Spleen (tissue), 11 donors: ENCODE data around the gene MFN1. TPM values are rescaled to one million over a fixed set of nuclear protein-coding genes. Genes with fewer than 3 reads are reported as not detected.

ENCODE experiments used
- DNase-seq: peaks from one replicate; pipeline ENCODE4 v3.0.0-alpha.2; 2020
- H3K27ac ChIP-seq, 8 donors: fragments of 200-600 bp; sonication (generic) in 7 of 8; 1 replicate in 4 of 8; 2 replicates in 4 of 8; pipeline versions ENCODE4 v1.5.0 to v1.8.0; 2016 to 2021; ENCODE audit warnings: inconsistent platforms in 4 of 8, mild to moderate bottlenecking in 4 of 8, moderate library complexity in 1 of 8
- H3K27me3 ChIP-seq, 7 donors: fragments of 200-600 bp; sonication (generic) in 6 of 7; replicated peaks in 1 of 7; 1 replicate in 4 of 7; 2 replicates in 3 of 7; pipeline versions ENCODE4 v1.5.0 to v1.8.0; 2016 to 2021; ENCODE audit warnings: inconsistent platforms in 3 of 7, mild to moderate bottlenecking in 1 of 7
- H3K36me3 ChIP-seq, 6 donors: fragments of 200-600 bp; sonication (generic) in 5 of 6; 1 replicate in 4 of 6; 2 replicates in 2 of 6; pipeline versions ENCODE4 v1.5.0 to v1.8.0; 2016 to 2021; ENCODE audit warnings: inconsistent platforms in 2 of 6
- H3K4me1 ChIP-seq, 6 donors: fragments of 200-600 bp; sonication (generic) in 5 of 6; 1 replicate in 3 of 6; 2 replicates in 3 of 6; pipeline versions ENCODE4 v1.5.0 to v1.8.0; 2016 to 2021; ENCODE audit warnings: inconsistent platforms in 3 of 6
- H3K4me3 ChIP-seq, 8 donors: fragments of 200-600 bp; sonication (generic) in 7 of 8; 1 replicate in 4 of 8; 2 replicates in 4 of 8; pipeline versions ENCODE4 v1.5.0 to v1.8.0; 2016 to 2021; ENCODE audit warnings: inconsistent platforms in 4 of 8, mild to moderate bottlenecking in 4 of 8, moderate library complexity in 2 of 8
- H3K9me3 ChIP-seq, 8 donors: fragments of 200-600 bp; sonication (generic) in 7 of 8; 1 replicate in 4 of 8; 2 replicates in 4 of 8; pipeline versions ENCODE4 v1.5.0 to v1.8.0; 2016 to 2021; ENCODE audit warnings: inconsistent platforms in 4 of 8
- CTCF ChIP-seq, 11 experiments: fragments of 200-600 bp in 7 of 11; fragments of 450-650 bp in 4 of 11; sonication (generic) in 4 of 11; IDR thresholded peaks in 8 of 11; conservative IDR thresholded peaks in 3 of 11; 1 replicate in 7 of 11; 2 replicates in 4 of 11; pipeline versions ENCODE4 v1.4.0 to v1.8.0; 2016 to 2021; ENCODE audit warnings: antibody characterized with exemption in 11 of 11, inconsistent platforms in 4 of 11, mild to moderate bottlenecking in 1 of 11
- POLR2A ChIP-seq, 3 donors: fragments of 450-650 bp; IDR thresholded peaks; one replicate each; pipeline ENCODE4 v1.5.1; 2017; ENCODE audit warnings: antibody characterized with exemption in 3 of 3, mild to moderate bottlenecking in 1 of 3
- POLR2AphosphoS5 ChIP-seq, 3 donors: sonication (generic); formaldehyde crosslinking; IDR thresholded peaks; one replicate each; pipeline ENCODE4 v1.5.1; 2017; ENCODE audit warnings: antibody characterized with exemption in 3 of 3
- WGBS, 5 donors: extraction: QIAGEN DNeasy Blood & Tissue Kit in 3 of 5; methylation state at CpG; one replicate each; pipeline versions ENCODE4 v1.1.5 to v1.1.7; 2013 to 2018; 5-methylcytosine and 5-hydroxymethylcytosine counted together
- intact Hi-C: fragments of 100-400 bp; cut with DNase I; formaldehyde crosslinking; loops from one replicate; pipeline ENCODE4 v1.15.0; 2023; ENCODE audit warnings: low total_unique reads
- polyA plus RNA-seq, 3 donors: library from polyadenylated mRNA; stranded (reverse); fragments of 200-250 nt; gene quantifications; one replicate each; pipeline ENCODE4 v1.2.1, GENCODE V29; 2013
- total RNA-seq, 7 donors: library from RNA; depleted of rRNA in 3 of 7; stranded (reverse); fragments of >200 nt in 3 of 7; fragmentation: NEBNext Ultra II Directional in 4 of 7; extraction: Animal tissue kit (Norgen Biotek cat#: 25700) in 4 of 7; gene quantifications; one replicate each; pipeline versions ENCODE4 v1.1.0 to v1.2.1, GENCODE V29; 2016 to 2021
- donor health status: healthy with polysubstance abuse.
- donor health status: DM: no; HTN: no; CAD: no; lungs with moderate emphysema.
- donor health status: DM: no; HTN: no; CAD: no.
- donor health status: Bipolar disorder and iron deficiency.
- donor health status: healthy.
- donor health status: DM: no; HTN: no; CAD: no.
- donor health status: DM: yes; HTN: yes; CAD: no.

MFN1 gene
- total and polyA plus RNA-seq, 10 donors, result 19.0 to 74.4 (median 54.3) TPM

- no peak for DNase-seq
- H3K27me3 ChIP-seq, result no peaks in the 10 kb centered on the region
- H3K36me3 ChIP-seq, result peaks cover 0 to 99% (median 50%) of the 10 kb centered on the region in 6 donors
- no peaks in the 10 kb centered on the region for H3K9me3 ChIP-seq
- TF ChIP-seq POLR2A (IDR thresholded peaks at IDR 0.05) (no peak), POLR2AphosphoS5 (IDR thresholded peaks at IDR 0.05) (no peak), CTCF (IDR thresholded peaks at IDR 0.05 in 8 of 11, conservative IDR thresholded peaks at IDR 0.05 in 3 of 11) (no peak)
- intact Hi-C loops, result no loop called here
- H3K27ac ChIP-seq, result no peak overlapping the region
- H3K4me1 ChIP-seq, result no peaks in the 10 kb centered on the region
- H3K4me3 ChIP-seq, result no peak overlapping the region
- WGBS, 5 donors, result 89 to 96% (median 95%) methylated on average over 2 of the region's 2 CpGs
Observed at GRCh38 chr3:179398574-179399231, 51.2 kb downstream of the MFN1 start.

GRCh38 chr3:179401561-179401960, 54.1 kb downstream of the MFN1 start:
- H3K36me3 ChIP-seq, result peaks cover 0 to 100% (median 38%) of the 10 kb centered on the region in 6 donors
- H3K4me3 ChIP-seq, result no peak overlapping the region
- 91 to 95% (median 92%) methylated on average over 3 of the region's 3 CpGs for WGBS, 5 donors
- no peak for TF ChIP-seq POLR2AphosphoS5 (IDR thresholded peaks at IDR 0.05)
- TF ChIP-seq POLR2A (IDR thresholded peaks at IDR 0.05), result no peak
- no peak for TF ChIP-seq CTCF (IDR thresholded peaks at IDR 0.05 in 8 of 11, conservative IDR thresholded peaks at IDR 0.05 in 3 of 11)
- no peak for DNase-seq
- H3K27me3 ChIP-seq, result no peaks in the 10 kb centered on the region
- no peaks in the 10 kb centered on the region for H3K9me3 ChIP-seq
- no peak overlapping the region for H3K27ac ChIP-seq
- no peaks in the 10 kb centered on the region for H3K4me1 ChIP-seq
- intact Hi-C loops, result no loop called here

- no peak overlapping the region for H3K4me3 ChIP-seq
- H3K36me3 ChIP-seq, result peaks cover 0 to 99% (median 32%) of the 10 kb centered on the region in 6 donors
- 73 to 84% (median 75%) methylated on average over 5 of the region's 5 CpGs for WGBS, 5 donors
- intact Hi-C loops, result no loop called here
- no peaks in the 10 kb centered on the region for H3K9me3 ChIP-seq
- H3K27ac ChIP-seq, result no peak overlapping the region
- H3K27me3 ChIP-seq, result no peaks in the 10 kb centered on the region
- H3K4me1 ChIP-seq, result no peaks in the 10 kb centered on the region
- no peak for DNase-seq
- no peak for TF ChIP-seq POLR2AphosphoS5 (IDR thresholded peaks at IDR 0.05)
- TF ChIP-seq CTCF (IDR thresholded peaks at IDR 0.05 in 8 of 11, conservative IDR thresholded peaks at IDR 0.05 in 3 of 11), result no peak
- no peak for TF ChIP-seq POLR2A (IDR thresholded peaks at IDR 0.05)
Observed at GRCh38 chr3:179402963-179403362, 55.5 kb downstream of the MFN1 start.

GRCh38 chr3:179404307-179404706, 56.8 kb downstream of the MFN1 start:
- H3K36me3 ChIP-seq, result peaks cover 0 to 98% (median 27%) of the 10 kb centered on the region in 6 donors
- DNase-seq, result no peak
- H3K4me3 ChIP-seq, result no peak overlapping the region
- H3K27me3 ChIP-seq, result no peaks in the 10 kb centered on the region
- no peak overlapping the region for H3K27ac ChIP-seq
- TF ChIP-seq POLR2A (IDR thresholded peaks at IDR 0.05) (no peak), CTCF (IDR thresholded peaks at IDR 0.05 in 8 of 11, conservative IDR thresholded peaks at IDR 0.05 in 3 of 11) (no peak), POLR2AphosphoS5 (IDR thresholded peaks at IDR 0.05) (no peak)
- H3K9me3 ChIP-seq, result no peaks in the 10 kb centered on the region
- 89 to 98% (median 96%) methylated on average over 2 of the region's 2 CpGs for WGBS, 5 donors
- H3K4me1 ChIP-seq, result no peaks in the 10 kb centered on the region
- intact Hi-C loops, result no loop called here
